Raji (cell line): ENCODE measurements around the gene RPS3A.

ENCODE experiments used
- POLR2A ChIP-seq: IDR thresholded peaks from 2 replicates; pipeline ENCODE4 v1.6.1; 2011; ENCODE audit warnings: low read depth, low read length, control low read depth; ENCODE audit not compliant: insufficient read depth

The RPS3A gene

DNA sequence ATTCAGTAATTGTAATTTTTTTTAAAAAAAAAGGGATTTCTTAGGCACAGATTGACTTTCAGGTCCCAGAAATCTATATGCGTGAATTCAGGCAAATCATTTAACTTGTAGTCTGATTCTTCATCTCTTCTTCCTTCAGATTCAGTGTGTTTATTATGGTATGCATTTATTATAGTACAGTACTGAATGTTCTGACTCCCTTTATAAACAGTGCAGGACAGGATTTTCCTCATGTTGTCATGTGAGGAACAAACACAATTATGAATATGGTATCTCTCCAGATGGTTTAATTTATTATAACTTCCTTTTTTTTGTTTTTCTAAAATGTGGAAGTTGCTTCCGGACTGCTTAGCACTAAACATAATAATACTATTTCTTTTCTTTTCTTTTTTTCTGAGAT, 54.2 kb downstream of the RPS3A start:
- no peak for TF ChIP-seq POLR2A
